H9 (cell line): ENCODE measurements around the gene PIP5K1C. TPM values are rescaled to one million over a fixed set of nuclear protein-coding genes. Genes with fewer than 3 reads are reported as not detected.
A peak's percentile ranks its signal among the peaks of the same experiment; 100 is the strongest.

Experiments used
- DNase-seq: peaks from one replicate; pipeline ENCODE4 v3.0.0-alpha.2; 2017
- H2AFZ ChIP-seq: one replicate; pipeline ENCODE4 v1.6.1; 2013; ENCODE audit warnings: mild to moderate bottlenecking, low read length, control low read depth, moderate library complexity
- H2AK5ac ChIP-seq: 2 replicates; pipeline ENCODE4 v1.6.1; 2013; ENCODE audit warnings: low read length, control low read depth, mixed read lengths; ENCODE audit not compliant: insufficient read length
- H2BK120ac ChIP-seq: one replicate; pipeline ENCODE4 v1.6.1; 2013; ENCODE audit warnings: low read depth, mild to moderate bottlenecking, low read length, control low read depth, inconsistent platforms; ENCODE audit not compliant: poor library complexity, severe bottlenecking
- H2BK12ac ChIP-seq: 2 replicates; pipeline ENCODE4 v1.6.1; 2013; ENCODE audit warnings: low read length, control low read depth, mixed read lengths, low read depth; ENCODE audit not compliant: insufficient read length
- H2BK15ac ChIP-seq: 2 replicates; pipeline ENCODE4 v1.6.1; 2013; ENCODE audit warnings: low read depth, low read length, control low read depth
- H2BK20ac ChIP-seq: one replicate; pipeline ENCODE4 v1.6.1; 2013; ENCODE audit warnings: low read depth, mild to moderate bottlenecking, low read length, control low read depth, inconsistent platforms; ENCODE audit not compliant: poor library complexity, severe bottlenecking
- H2BK5ac ChIP-seq: 2 replicates; pipeline ENCODE4 v1.6.1; 2013; ENCODE audit warnings: low read length, control low read depth, mixed read lengths; ENCODE audit not compliant: insufficient read length
- H3K14ac ChIP-seq: 2 replicates; pipeline ENCODE4 v1.6.1; 2013; ENCODE audit warnings: low read length, control low read depth; ENCODE audit not compliant: insufficient read depth
- H3K18ac ChIP-seq: 2 replicates; pipeline ENCODE4 v1.6.1; 2013; ENCODE audit warnings: low read depth, mild to moderate bottlenecking, mixed read lengths, low read length, control low read depth; ENCODE audit not compliant: insufficient read length
- H3K23ac ChIP-seq: 2 replicates; pipeline ENCODE4 v1.6.1; 2013; ENCODE audit warnings: low read length, control low read depth, mixed read lengths, low read depth; ENCODE audit not compliant: insufficient read length
- H3K23me2 ChIP-seq: 2 replicates; pipeline ENCODE4 v1.6.1; 2013; ENCODE audit warnings: low read depth, mild to moderate bottlenecking, mixed read lengths, low read length, control low read depth; ENCODE audit not compliant: insufficient read length, poor library complexity, severe bottlenecking
- H3K27ac ChIP-seq: 2 replicates; pipeline ENCODE4 v1.5.1; 2013; ENCODE audit warnings: low read length, control low read depth, mixed read lengths, low read depth; ENCODE audit not compliant: insufficient read length
- H3K27me3 ChIP-seq: 2 replicates; pipeline ENCODE4 v1.6.1; 2013; ENCODE audit warnings: low read length, control low read depth, inconsistent platforms; ENCODE audit not compliant: insufficient read depth
- H3K4ac ChIP-seq: 2 replicates; pipeline ENCODE4 v1.6.1; 2013; ENCODE audit warnings: low read depth, mild to moderate bottlenecking, control low read depth, inconsistent platforms, low read length, moderate library complexity
- H3K4me1 ChIP-seq: 2 replicates; pipeline ENCODE4 v1.6.1; 2013; ENCODE audit warnings: low read length, control low read depth, inconsistent platforms; ENCODE audit not compliant: insufficient read depth
- H3K4me2 ChIP-seq: 2 replicates; pipeline ENCODE4 v1.6.1; 2013; ENCODE audit warnings: low read length, control low read depth, mixed read lengths; ENCODE audit not compliant: insufficient read length, insufficient read depth
- H3K56ac ChIP-seq: 2 replicates; pipeline ENCODE4 v1.6.1; 2013; ENCODE audit warnings: low read depth, mild to moderate bottlenecking, mixed read lengths, low read length, control low read depth; ENCODE audit not compliant: insufficient read length
- H3K79me1 ChIP-seq: 2 replicates; pipeline ENCODE4 v1.6.1; 2013; ENCODE audit warnings: low read depth, mild to moderate bottlenecking, moderate library complexity, low read length, control low read depth, inconsistent platforms; ENCODE audit not compliant: insufficient read depth, poor library complexity, severe bottlenecking
- H3K79me2 ChIP-seq: 2 replicates; pipeline ENCODE4 v1.6.1; 2013; ENCODE audit warnings: low read length, control low read depth, inconsistent platforms; ENCODE audit not compliant: insufficient read depth
- H3K9ac ChIP-seq: 2 replicates; pipeline ENCODE4 v1.6.1; 2013; ENCODE audit warnings: low read length, control low read depth, mixed read lengths; ENCODE audit not compliant: insufficient read length; ENCODE audit errors: extremely low read depth
- H3K9me3 ChIP-seq: one replicate; pipeline ENCODE4 v1.6.1; 2013; ENCODE audit warnings: low read depth, low read length, inconsistent platforms; ENCODE audit not compliant: control insufficient read depth
- H3T11ph ChIP-seq: one replicate; pipeline ENCODE4 v1.6.1; 2013; ENCODE audit warnings: mild to moderate bottlenecking, low read length, control low read depth, inconsistent platforms
- H4K20me1 ChIP-seq: one replicate; pipeline ENCODE4 v1.6.1; 2013; ENCODE audit not compliant: control insufficient read depth, insufficient read length, insufficient read depth
- H4K5ac ChIP-seq: 2 replicates; pipeline ENCODE4 v1.6.1; 2013; ENCODE audit warnings: low read depth, mild to moderate bottlenecking, mixed read lengths, low read length, control low read depth; ENCODE audit not compliant: insufficient read length
- H4K8ac ChIP-seq: replicated peaks from 2 replicates; pipeline ENCODE4 v1.6.1; 2013; ENCODE audit warnings: low read length, control low read depth, mixed read lengths, low read depth; ENCODE audit not compliant: insufficient read length
- H4K91ac ChIP-seq: 2 replicates; pipeline ENCODE4 v1.6.1; 2013; ENCODE audit warnings: low read depth, mild to moderate bottlenecking, moderate library complexity, mixed read lengths, low read length, control low read depth; ENCODE audit not compliant: insufficient read length
- H3K27ac Mint-ChIP-seq, 3 experiments: 2 replicates in 2 of 3; 3 replicates in 1 of 3; pipeline ENCODE4 v1.8.0; 2020 to 2021; ENCODE audit warnings: mixed read lengths in 3 of 3, mild to moderate bottlenecking in 1 of 3, moderate library complexity in 1 of 3
- H3K27me3 Mint-ChIP-seq: 2 replicates; pipeline ENCODE4 v1.8.0; 2021; ENCODE audit warnings: low read depth, mild to moderate bottlenecking, moderate library complexity, mixed read lengths
- H3K36me3 Mint-ChIP-seq, 3 experiments: 2 replicates in 2 of 3; 3 replicates in 1 of 3; pipeline ENCODE4 v1.8.0; 2020 to 2021; ENCODE audit warnings: low read depth in 3 of 3, mixed read lengths in 3 of 3; ENCODE audit not compliant: insufficient read depth in 1 of 3
- H3K4me1 Mint-ChIP-seq, 2 experiments: 2 replicates each; pipeline ENCODE4 v1.8.0; 2020; ENCODE audit warnings: mixed read lengths in 2 of 2
- H3K4me3 Mint-ChIP-seq, 2 experiments: 2 replicates in 1 of 2; 3 replicates in 1 of 2; pipeline ENCODE4 v1.8.0; 2020 to 2021; ENCODE audit warnings: mild to moderate bottlenecking in 2 of 2, mixed read lengths in 2 of 2, moderate library complexity in 1 of 2
- H3K9me3 Mint-ChIP-seq, 2 experiments: 2 replicates in 1 of 2; 3 replicates in 1 of 2; pipeline ENCODE4 v1.8.0; 2020; ENCODE audit warnings: mild to moderate bottlenecking in 2 of 2, mixed read lengths in 2 of 2, moderate library complexity in 1 of 2
- WGBS: extraction: QIAGEN DNeasy Blood & Tissue Kit; methylation state at CpG from one replicate; pipeline ENCODE4 v1.1.7; 2013; ENCODE audit warnings: missing lambda C conversion rate, low lambda C conversion rate, mixed read lengths; ENCODE audit not compliant: insufficient read length; ENCODE audit errors: extremely low coverage; 5-methylcytosine and 5-hydroxymethylcytosine counted together
- total RNA-seq: library from RNA; stranded (reverse); gene quantifications from 2 replicates; pipeline ENCODE4 v1.2.1, GENCODE V29; 2021
- TF ChIP-seq, protein P1 (sequence below): fragments of 200-600 bp; sonication (generic); conservative IDR thresholded peaks from 3 replicates; pipeline ENCODE4 v1.8.0; 2021; ENCODE audit warnings: antibody characterized with exemption, mild to moderate bottlenecking

Gene PIP5K1C
- total RNA-seq, 1 experiment from 2014 or later = 41.7 TPM

DNA sequence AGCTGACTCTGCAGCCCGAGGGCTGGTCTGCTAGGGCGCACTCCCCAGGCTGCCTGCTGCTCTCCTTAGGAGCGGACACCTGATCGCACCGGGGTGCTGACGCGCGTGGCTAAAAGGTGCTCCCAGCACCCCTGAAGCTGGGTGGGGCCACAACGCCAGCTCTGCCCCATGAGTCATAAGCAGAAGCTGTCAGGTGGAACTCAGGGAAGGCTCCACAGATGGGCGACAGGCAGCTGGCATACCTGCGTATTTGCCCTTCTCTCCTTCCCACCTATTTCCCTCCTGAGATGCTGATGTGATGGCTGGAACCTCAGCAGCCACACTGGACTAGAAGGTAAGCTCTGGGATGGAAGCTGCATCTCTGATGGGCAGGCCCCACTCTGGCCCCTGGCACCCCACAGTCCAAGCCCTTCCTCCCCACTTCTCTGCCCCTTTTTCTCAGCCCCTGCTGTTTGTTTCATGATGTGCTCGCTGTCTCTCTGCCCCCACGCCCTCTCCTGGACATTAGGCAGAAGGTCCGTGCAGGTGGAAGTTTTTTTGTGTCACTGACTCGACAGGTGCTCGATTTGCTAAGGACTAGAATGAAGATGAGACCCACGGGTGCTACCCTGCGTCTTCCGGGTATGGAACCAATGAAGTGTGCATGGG lies 43.4 kb downstream of the PIP5K1C start:
- H3K14ac ChIP-seq = no peak overlapping the region
- WGBS = no CpG with 5 or more reads among the region's 19 CpGs
- Mint-ChIP-seq H3K4me3 (no peak overlapping the region), H3K27me3 (no peaks in the 10 kb centered on the region), H3K36me3 (peaks cover 11 to 46% (median 40%) of the 10 kb centered on the region in 3 experiments), H3K4me1 (no peaks in the 10 kb centered on the region), H3K9me3 (no peaks in the 10 kb centered on the region), H3K27ac (no peak overlapping the region)
- H3K18ac ChIP-seq = no peak overlapping the region
- H3K9ac ChIP-seq = no peak overlapping the region
- no peaks in the 10 kb centered on the region for H3K23me2 ChIP-seq
- no peak overlapping the region for H3K56ac ChIP-seq
- no peak overlapping the region for H2AFZ ChIP-seq
- H2BK5ac ChIP-seq = no peak overlapping the region
- H4K5ac ChIP-seq = no peak overlapping the region
- no peak overlapping the region for H3T11ph ChIP-seq
- H2BK12ac ChIP-seq = no peak overlapping the region
- H2AK5ac ChIP-seq = no peak overlapping the region
- no peak overlapping the region for H4K91ac ChIP-seq
- H3K4ac ChIP-seq = no peak overlapping the region
- TF ChIP-seq, protein P1, sequence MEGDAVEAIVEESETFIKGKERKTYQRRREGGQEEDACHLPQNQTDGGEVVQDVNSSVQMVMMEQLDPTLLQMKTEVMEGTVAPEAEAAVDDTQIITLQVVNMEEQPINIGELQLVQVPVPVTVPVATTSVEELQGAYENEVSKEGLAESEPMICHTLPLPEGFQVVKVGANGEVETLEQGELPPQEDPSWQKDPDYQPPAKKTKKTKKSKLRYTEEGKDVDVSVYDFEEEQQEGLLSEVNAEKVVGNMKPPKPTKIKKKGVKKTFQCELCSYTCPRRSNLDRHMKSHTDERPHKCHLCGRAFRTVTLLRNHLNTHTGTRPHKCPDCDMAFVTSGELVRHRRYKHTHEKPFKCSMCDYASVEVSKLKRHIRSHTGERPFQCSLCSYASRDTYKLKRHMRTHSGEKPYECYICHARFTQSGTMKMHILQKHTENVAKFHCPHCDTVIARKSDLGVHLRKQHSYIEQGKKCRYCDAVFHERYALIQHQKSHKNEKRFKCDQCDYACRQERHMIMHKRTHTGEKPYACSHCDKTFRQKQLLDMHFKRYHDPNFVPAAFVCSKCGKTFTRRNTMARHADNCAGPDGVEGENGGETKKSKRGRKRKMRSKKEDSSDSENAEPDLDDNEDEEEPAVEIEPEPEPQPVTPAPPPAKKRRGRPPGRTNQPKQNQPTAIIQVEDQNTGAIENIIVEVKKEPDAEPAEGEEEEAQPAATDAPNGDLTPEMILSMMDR = peak; percentile 32; the same call in 2 of the 3 replicates
- H4K20me1 ChIP-seq = no peaks in the 10 kb centered on the region
- H3K23ac ChIP-seq = no peak overlapping the region
- no peak overlapping the region for H3K4me2 ChIP-seq
- H3K4me1 ChIP-seq = no peaks in the 10 kb centered on the region
- H3K79me2 ChIP-seq = no peaks in the 10 kb centered on the region
- DNase-seq = no peak
- H2BK15ac ChIP-seq = no peak overlapping the region
- H3K27ac ChIP-seq = no peak overlapping the region
- H3K27me3 ChIP-seq = no peaks in the 10 kb centered on the region
- no peak overlapping the region for H2BK120ac ChIP-seq
- H2BK20ac ChIP-seq = no peak overlapping the region
- no peaks in the 10 kb centered on the region for H3K79me1 ChIP-seq
- no peaks in the 10 kb centered on the region for H3K9me3 ChIP-seq
- H4K8ac ChIP-seq = no peak overlapping the region
